Left lobe of liver (tissue), 1 donor: ENCODE measurements around the gene CACNB2. TPM values are rescaled to one million over a fixed set of nuclear protein-coding genes. Genes with fewer than 3 reads are reported as not detected.

ENCODE experiments used
- total RNA-seq: library from RNA; stranded (reverse); gene quantifications from one replicate; pipeline ENCODE4 v1.2.1, GENCODE V29; 2021
- donor health status: DM: no; HTN: yes; CAD: no.

The CACNB2 gene
- total RNA-seq, 1 donor from 2014 or later = 1.6 TPM

Other genes starting within 250 kb of the CACNB2 start
- gene SLC39A12, start 188.5 kb upstream of the CACNB2 start, total RNA-seq = 0.08 TPM